ENCODE results near the gene KCNQ1. TPM values are rescaled to one million over a fixed set of nuclear protein-coding genes. Genes with fewer than 3 reads are reported as not detected.

Gene KCNQ1
- total RNA-seq, 1 experiment from 2014 or later, result 10.7 TPM

DNA sequence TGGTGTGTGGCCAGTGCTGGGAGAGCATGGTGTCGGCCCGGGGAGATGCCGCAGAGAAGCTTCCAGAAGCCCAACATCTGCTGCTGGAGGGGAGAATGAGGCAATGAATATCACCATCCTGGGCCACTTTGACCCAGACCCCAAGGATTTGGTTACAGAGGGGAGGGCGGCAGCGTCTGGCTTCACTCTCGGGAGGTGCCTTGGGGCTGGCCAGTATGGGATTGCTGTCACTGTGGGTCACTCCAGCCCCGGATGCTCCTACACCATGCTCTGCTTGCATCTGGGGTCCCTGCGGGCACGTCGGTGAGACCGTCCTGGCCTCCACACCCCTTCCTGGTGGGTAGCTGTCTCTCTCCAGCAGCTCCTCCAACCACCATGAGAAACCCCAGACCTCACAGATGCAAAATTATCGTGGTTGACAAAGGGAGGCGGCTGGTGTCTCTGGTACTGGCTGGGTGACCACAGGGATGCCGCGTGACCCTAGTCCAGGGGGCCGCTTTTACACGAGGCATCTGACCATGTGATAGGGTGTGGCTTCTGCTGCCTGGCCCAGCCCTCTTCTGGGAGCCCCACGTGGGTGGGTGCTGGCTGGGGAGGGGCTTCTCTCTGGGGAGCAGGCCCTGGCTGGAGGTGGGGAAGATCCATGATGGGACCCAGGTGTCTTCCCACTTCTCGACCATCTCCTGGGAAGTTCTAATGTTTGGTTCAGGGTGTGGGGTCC, 5.7 kb downstream of the KCNQ1 start:
- Histone ChIP-seq H3K79me2 (ENCODE audit: insufficient read depth, low read length) (no peaks in the 10 kb centered on the region), H3K27ac (ENCODE audit: low read depth, low read length) (no peak overlapping the region), H3K36me3 (ENCODE audit: control insufficient read depth in 1 of 2, insufficient read depth in 2 of 2, low read length in 2 of 2) (no peaks in the 10 kb centered on the region), H2AFZ (ENCODE audit: low read depth, low read length, poor library complexity, severe bottlenecking) (no peak overlapping the region), H3K4me3 (replicated peaks in 1 of 2; ENCODE audit: low read depth in 1 of 2, low read length in 2 of 2) (no peak overlapping the region), H4K20me1 (ENCODE audit: insufficient read depth) (no peaks in the 10 kb centered on the region), H3K4me1 (ENCODE audit: control insufficient read depth in 1 of 2, insufficient read depth in 2 of 2, low read length in 2 of 2) (peaks cover 9% of the 10 kb centered on the region in 2 experiments; a peak in 3 of 4 replicates), H3K27me3 (ENCODE audit: insufficient read depth, low read length) (no peaks in the 10 kb centered on the region), H3K9me3 (ENCODE audit: control insufficient read depth in 1 of 2, insufficient read depth in 1 of 2, low read depth in 1 of 2, low read length in 2 of 2) (no peaks in the 10 kb centered on the region), H3K4me2 (ENCODE audit: low read length) (no peak overlapping the region), H3K9me2 (ENCODE audit: insufficient read depth) (no peaks in the 10 kb centered on the region), H3K9ac (ENCODE audit: low read length) (no peak overlapping the region)
- no TSS peak for BruUV-seq (replicated peaks)
- ATAC-seq (no peak), DNase-seq (ENCODE audit: low read depth, low spot score) (no peak)
- CTCF ChIA-PET, result no interaction called here
- intact Hi-C loops (cut with micrococcal nuclease), result no loop called here
- TF ChIP-seq CTCF (IDR thresholded peaks at IDR 0.05 in 2 of 3, conservative IDR thresholded peaks at IDR 0.05 in 1 of 3; ENCODE audit: borderline replicate concordance in 1 of 3, insufficient read depth in 1 of 3, low read depth in 2 of 3, low read length in 2 of 3) (no peak), EZH2phosphoT487 (IDR thresholded peaks at IDR 0.05; ENCODE audit: borderline replicate concordance) (no peak), SIN3A (IDR thresholded peaks at IDR 0.05; ENCODE audit: low read depth) (no peak), CBX3 (IDR thresholded peaks at IDR 0.05; ENCODE audit: low read depth) (no peak), ZBTB33 (IDR thresholded peaks at IDR 0.05; ENCODE audit: extremely low read depth, insufficient replicate concordance, low read length) (no peak), EZH2 (IDR thresholded peaks at IDR 0.05) (no peak), EGR1 (IDR thresholded peaks at IDR 0.05; ENCODE audit: low read depth) (no peak), POLR2AphosphoS5 (IDR thresholded peaks at IDR 0.05; ENCODE audit: low read depth, low read length) (no peak), POLR2A (IDR thresholded peaks at IDR 0.05; ENCODE audit: borderline replicate concordance, extremely low read depth, insufficient read depth, insufficient read length) (no peak), ELF1 (IDR thresholded peaks at IDR 0.05; ENCODE audit: borderline replicate concordance, low read depth) (no peak)
- TF ChIP-seq, protein P1, sequence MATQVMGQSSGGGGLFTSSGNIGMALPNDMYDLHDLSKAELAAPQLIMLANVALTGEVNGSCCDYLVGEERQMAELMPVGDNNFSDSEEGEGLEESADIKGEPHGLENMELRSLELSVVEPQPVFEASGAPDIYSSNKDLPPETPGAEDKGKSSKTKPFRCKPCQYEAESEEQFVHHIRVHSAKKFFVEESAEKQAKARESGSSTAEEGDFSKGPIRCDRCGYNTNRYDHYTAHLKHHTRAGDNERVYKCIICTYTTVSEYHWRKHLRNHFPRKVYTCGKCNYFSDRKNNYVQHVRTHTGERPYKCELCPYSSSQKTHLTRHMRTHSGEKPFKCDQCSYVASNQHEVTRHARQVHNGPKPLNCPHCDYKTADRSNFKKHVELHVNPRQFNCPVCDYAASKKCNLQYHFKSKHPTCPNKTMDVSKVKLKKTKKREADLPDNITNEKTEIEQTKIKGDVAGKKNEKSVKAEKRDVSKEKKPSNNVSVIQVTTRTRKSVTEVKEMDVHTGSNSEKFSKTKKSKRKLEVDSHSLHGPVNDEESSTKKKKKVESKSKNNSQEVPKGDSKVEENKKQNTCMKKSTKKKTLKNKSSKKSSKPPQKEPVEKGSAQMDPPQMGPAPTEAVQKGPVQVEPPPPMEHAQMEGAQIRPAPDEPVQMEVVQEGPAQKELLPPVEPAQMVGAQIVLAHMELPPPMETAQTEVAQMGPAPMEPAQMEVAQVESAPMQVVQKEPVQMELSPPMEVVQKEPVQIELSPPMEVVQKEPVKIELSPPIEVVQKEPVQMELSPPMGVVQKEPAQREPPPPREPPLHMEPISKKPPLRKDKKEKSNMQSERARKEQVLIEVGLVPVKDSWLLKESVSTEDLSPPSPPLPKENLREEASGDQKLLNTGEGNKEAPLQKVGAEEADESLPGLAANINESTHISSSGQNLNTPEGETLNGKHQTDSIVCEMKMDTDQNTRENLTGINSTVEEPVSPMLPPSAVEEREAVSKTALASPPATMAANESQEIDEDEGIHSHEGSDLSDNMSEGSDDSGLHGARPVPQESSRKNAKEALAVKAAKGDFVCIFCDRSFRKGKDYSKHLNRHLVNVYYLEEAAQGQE (IDR thresholded peaks at IDR 0.05; ENCODE audit: low read depth), result no peak
- TF ChIP-seq, protein P2, sequence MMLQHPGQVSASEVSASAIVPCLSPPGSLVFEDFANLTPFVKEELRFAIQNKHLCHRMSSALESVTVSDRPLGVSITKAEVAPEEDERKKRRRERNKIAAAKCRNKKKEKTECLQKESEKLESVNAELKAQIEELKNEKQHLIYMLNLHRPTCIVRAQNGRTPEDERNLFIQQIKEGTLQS (IDR thresholded peaks at IDR 0.05), result no peak
- POLR2A ChIA-PET, result no interaction called here
- RAD21 ChIA-PET (ENCODE audit: low non-redundant PET in 1 of 2, low total read pairs in 2 of 2, uncharacterized antibody in 2 of 2, unreplicated experiment in 2 of 2), result no interaction called here
